IMR-90 (cell line): ENCODE measurements around the gene KCNQ2. TPM values are rescaled to one million over a fixed set of nuclear protein-coding genes. Genes with fewer than 3 reads are reported as not detected.

Experiments used
- ATAC-seq: fragments of 200-7000 bp; cut with Tn5 transposase; 2 replicates; pipeline ENCODE4 v1.9.1; 2020; ENCODE audit warnings: low read depth, mild to moderate bottlenecking, moderate library complexity
- BruUV-seq: library from RNA; stranded (reverse); fragments of 400-500 nt; replicated peaks from 2 replicates; lab custom pipeline; 2021; lab: Mats Ljungman, UMichigan
- CTCF ChIA-PET: fragments of 300-600 bp; formaldehyde crosslinking; extraction: SDS; loops from one replicate; lab custom pipeline; 2021; ENCODE audit warnings: antibody characterized with exemption; lab: Yijun Ruan, JAX
- POLR2A ChIA-PET: fragments of 300-600 bp; sonication (Branson Sonifier 250); formaldehyde crosslinking; loops from one replicate; lab custom pipeline; 2022; ENCODE audit warnings: antibody characterized with exemption; ENCODE audit not compliant: unreplicated experiment; lab: Charles Lee
- DNase-seq: peaks from one replicate; pipeline ENCODE4 v3.0.0; 2013
- H2AFZ ChIP-seq: replicated peaks from 2 replicates; pipeline ENCODE3; 2013; ENCODE audit warnings: low read length, mild to moderate bottlenecking; ENCODE audit not compliant: poor library complexity
- H2AK5ac ChIP-seq: 2 replicates; pipeline ENCODE4 v1.6.1; 2013; ENCODE audit warnings: low read depth, low read length, inconsistent platforms
- H2AK9ac ChIP-seq: replicated peaks from 2 replicates; pipeline ENCODE3; 2013; ENCODE audit warnings: mild to moderate bottlenecking, low read depth, low read length, moderate library complexity; ENCODE audit not compliant: poor library complexity
- H2BK120ac ChIP-seq: 2 replicates; pipeline ENCODE4 v1.6.1; 2013; ENCODE audit warnings: low read depth, low read length, inconsistent platforms
- H2BK15ac ChIP-seq: 3 replicates; pipeline ENCODE4 v1.6.1; 2013; ENCODE audit warnings: low read depth, low read length, inconsistent platforms
- H2BK20ac ChIP-seq: 2 replicates; pipeline ENCODE4 v1.6.1; 2013; ENCODE audit warnings: low read depth, mild to moderate bottlenecking, inconsistent platforms, low read length, moderate library complexity
- H2BK5ac ChIP-seq: 2 replicates; pipeline ENCODE4 v1.6.1; 2013; ENCODE audit warnings: mild to moderate bottlenecking, low read depth, low read length, inconsistent platforms; ENCODE audit not compliant: poor library complexity, severe bottlenecking
- H3K14ac ChIP-seq: replicated peaks from 2 replicates; pipeline ENCODE4 v1.6.1; 2013; ENCODE audit warnings: low read depth, low read length, inconsistent platforms
- H3K18ac ChIP-seq: 2 replicates; pipeline ENCODE4 v1.6.1; 2013; ENCODE audit warnings: low read depth, low read length, control low read depth
- H3K23ac ChIP-seq: 2 replicates; pipeline ENCODE4 v1.6.1; 2013; ENCODE audit warnings: low read depth, low read length, inconsistent platforms
- H3K27ac ChIP-seq: 2 replicates; pipeline ENCODE4 v1.5.1; 2013; ENCODE audit warnings: mild to moderate bottlenecking, control low read depth, low read length; ENCODE audit not compliant: insufficient read depth
- H3K27me3 ChIP-seq: 2 replicates; pipeline ENCODE4 v1.6.1; 2013; ENCODE audit warnings: low read length; ENCODE audit not compliant: control insufficient read depth, insufficient read depth
- H3K36me3 ChIP-seq: 2 replicates; pipeline ENCODE4 v1.6.1; 2013; ENCODE audit warnings: low read length, mixed read lengths; ENCODE audit not compliant: control insufficient read depth, insufficient read depth
- H3K4ac ChIP-seq: 2 replicates; pipeline ENCODE4 v1.6.1; 2013; ENCODE audit warnings: low read depth, low read length, inconsistent platforms
- H3K4me1 ChIP-seq: 2 replicates; pipeline ENCODE4 v1.6.1; 2013; ENCODE audit warnings: low read length, mixed read lengths; ENCODE audit not compliant: control insufficient read depth, insufficient read depth
- H3K4me2 ChIP-seq: 2 replicates; pipeline ENCODE4 v1.6.1; 2013; ENCODE audit warnings: low read depth, mild to moderate bottlenecking, control low read depth, low read length, moderate library complexity
- H3K4me3 ChIP-seq: 2 replicates; pipeline ENCODE4 v1.5.1; 2013; ENCODE audit warnings: low read depth, mild to moderate bottlenecking, control low read depth, low read length, moderate library complexity; ENCODE audit not compliant: insufficient read depth
- H3K56ac ChIP-seq: 2 replicates; pipeline ENCODE4 v1.6.1; 2013; ENCODE audit warnings: low read length, inconsistent platforms; ENCODE audit not compliant: insufficient read depth; ENCODE audit errors: extremely low read depth
- H3K79me1 ChIP-seq, 2 experiments: 2 replicates each; pipeline ENCODE4 v1.6.1; 2013; ENCODE audit warnings: low read length in 2 of 2, inconsistent platforms in 1 of 2, low read depth in 1 of 2
- H3K9ac ChIP-seq: 2 replicates; pipeline ENCODE4 v1.6.1; 2013; ENCODE audit warnings: low read depth, low read length, control low read depth
- H3K9me1 ChIP-seq: 2 replicates; pipeline ENCODE4 v1.6.1; 2013; ENCODE audit warnings: low read length, inconsistent platforms; ENCODE audit not compliant: insufficient read depth
- H3K9me3 ChIP-seq: 2 replicates; pipeline ENCODE4 v1.6.1; 2013; ENCODE audit warnings: low read length; ENCODE audit not compliant: control insufficient read depth, insufficient read depth
- H4K20me1 ChIP-seq: 2 replicates; pipeline ENCODE4 v1.6.1; 2013; ENCODE audit warnings: low read length, inconsistent platforms; ENCODE audit not compliant: insufficient read depth
- H4K5ac ChIP-seq: 2 replicates; pipeline ENCODE4 v1.6.1; 2013; ENCODE audit warnings: mild to moderate bottlenecking, low read depth, low read length, control low read depth
- H4K8ac ChIP-seq, 2 experiments: 2 replicates each; pipeline ENCODE4 v1.6.1; 2013; ENCODE audit warnings: low read depth in 2 of 2, low read length in 2 of 2, control low read depth in 1 of 2, inconsistent platforms in 1 of 2
- H4K91ac ChIP-seq: 2 replicates; pipeline ENCODE4 v1.6.1; 2013; ENCODE audit warnings: low read depth, low read length, inconsistent platforms; ENCODE audit not compliant: insufficient read depth
- BHLHE40 ChIP-seq: fragments of 150-350 bp; IDR thresholded peaks from 2 replicates; pipeline ENCODE4 v1.6.1; 2016; ENCODE audit warnings: mild to moderate bottlenecking, low read depth, low read length
- CEBPB ChIP-seq: IDR thresholded peaks from 2 replicates; pipeline ENCODE4 v1.6.1; 2012; ENCODE audit warnings: low read depth, low read length, improper control_type of control experiment
- CHD1 ChIP-seq: IDR thresholded peaks from 2 replicates; pipeline ENCODE4 v1.6.1; 2012; ENCODE audit warnings: low read depth, low read length, improper control_type of control experiment
- CTCF ChIP-seq: conservative IDR thresholded peaks from 2 replicates; pipeline ENCODE4 v1.5.1; 2012; ENCODE audit warnings: mild to moderate bottlenecking, low read depth, low read length, improper control_type of control experiment
- ELK1 ChIP-seq: fragments of 150-350 bp; IDR thresholded peaks from 2 replicates; pipeline ENCODE4 v1.6.1; 2016; ENCODE audit warnings: low read depth, mild to moderate bottlenecking, low read length, moderate library complexity, borderline replicate concordance
- MAFK ChIP-seq: IDR thresholded peaks from 2 replicates; pipeline ENCODE4 v1.6.1; 2012; ENCODE audit warnings: low read depth, low read length, improper control_type of control experiment
- MAZ ChIP-seq: IDR thresholded peaks from 2 replicates; pipeline ENCODE4 v1.6.1; 2012; ENCODE audit warnings: low read depth, mild to moderate bottlenecking, low read length, improper control_type of control experiment, moderate library complexity, borderline replicate concordance
- MXI1 ChIP-seq: IDR thresholded peaks from 2 replicates; pipeline ENCODE4 v1.6.1; 2012; ENCODE audit warnings: low read depth, mild to moderate bottlenecking, low read length, moderate library complexity, borderline replicate concordance
- NFE2L2 ChIP-seq: fragments of 150-350 bp; IDR thresholded peaks from 2 replicates; pipeline ENCODE4 v1.6.1; 2016; ENCODE audit warnings: low read depth, mild to moderate bottlenecking, low read length
- POLR2A ChIP-seq: IDR thresholded peaks from 2 replicates; pipeline ENCODE4 v1.6.1; 2012; ENCODE audit warnings: mild to moderate bottlenecking, low read depth, low read length
- RAD21 ChIP-seq: IDR thresholded peaks from 2 replicates; pipeline ENCODE4 v1.6.1; 2012; ENCODE audit warnings: low read length, improper control_type of control experiment
- RFX5 ChIP-seq: IDR thresholded peaks from 2 replicates; pipeline ENCODE4 v1.8.0; 2012; ENCODE audit warnings: low read depth, mild to moderate bottlenecking, low read length, moderate library complexity
- SMC3 ChIP-seq: fragments of 150-350 bp; IDR thresholded peaks from 2 replicates; pipeline ENCODE4 v1.6.1; 2016; ENCODE audit warnings: low read depth, mild to moderate bottlenecking, antibody characterized with exemption, low read length, moderate library complexity
- USF2 ChIP-seq: fragments of 150-350 bp; IDR thresholded peaks from 2 replicates; pipeline ENCODE4 v1.6.1; 2017; ENCODE audit warnings: mild to moderate bottlenecking, antibody characterized with exemption, low read length, low read depth
- WGBS, 2 experiments: methylation state at CpG; one replicate each; pipeline versions ENCODE4 v1.1.5 to v1.1.7; 2013; ENCODE audit warnings: missing lambda C conversion rate in 2 of 2; ENCODE audit not compliant: insufficient read length in 1 of 2; ENCODE audit errors: extremely low coverage in 2 of 2; 5-methylcytosine and 5-hydroxymethylcytosine counted together
- dilution Hi-C: fragments of 300-500 bp; cut with HindIII; formaldehyde crosslinking; loops from one replicate; pipeline ENCODE4 v1.14.3; 2018; ENCODE audit warnings: low sequenced_read_pairs; ENCODE audit not compliant: unreplicated experiment
- in situ Hi-C: fragments of 300-500 bp; cut with MboI; formaldehyde crosslinking; loops from 3 replicates; pipeline ENCODE4 v1.14.3; 2019; ENCODE audit warnings: low sequenced_read_pairs, inconsistent platforms, mixed read lengths
- intact Hi-C: fragments of 100-400 bp; cut with micrococcal nuclease; formaldehyde crosslinking; loops from 2 replicates; pipeline ENCODE4 v1.10.0; 2022
- polyA plus RNA-seq, 3 experiments: library from polyadenylated mRNA; depleted of rRNA; stranded (reverse); fragments of >200 nt; gene quantifications; 2 replicates each; pipeline ENCODE4 v1.2.3, GENCODE V29; 2012; ENCODE audit warnings: low replicate concordance in 1 of 3
- total RNA-seq: library from RNA; depleted of rRNA; stranded (reverse); fragments of >200 nt; gene quantifications from 2 replicates; pipeline ENCODE4 v1.2.3, GENCODE V29; 2012

KCNQ2 gene
- total and polyA plus RNA-seq, 2 of the 4 experiments (the other 2 are of a cell fraction), result 0.02 TPM; not detected in 1

- Histone ChIP-seq H4K91ac (no peak overlapping the region), H3K27me3 (peaks cover 21% of the 10 kb centered on the region), H3K79me1 (no peaks in the 10 kb centered on the region), H3K18ac (no peak overlapping the region), H3K14ac (no peak overlapping the region), H3K56ac (no peak overlapping the region), H2BK20ac (no peak overlapping the region), H4K5ac (no peak overlapping the region), H3K27ac (no peak overlapping the region), H2AFZ (peak overlapping the region; percentile 11), H3K36me3 (no peaks in the 10 kb centered on the region), H3K4me1 (no peaks in the 10 kb centered on the region), H3K4me3 (no peak overlapping the region), H3K9me1 (no peaks in the 10 kb centered on the region), H2BK15ac (no peak overlapping the region), H4K20me1 (no peaks in the 10 kb centered on the region), H3K9ac (no peak overlapping the region), H3K4ac (no peak overlapping the region), H3K9me3 (no peaks in the 10 kb centered on the region), H2BK5ac (no peak overlapping the region), H2BK120ac (no peak overlapping the region), H3K4me2 (no peak overlapping the region), H2AK5ac (no peak overlapping the region), H4K8ac (no peak overlapping the region), H3K23ac (no peak overlapping the region), H2AK9ac (no peak overlapping the region)
- dilution Hi-C loops (no loop called here), in situ Hi-C loops (no loop called here), intact Hi-C loops (no loop called here)
- ATAC-seq (no peak), DNase-seq (no peak)
- POLR2A ChIA-PET, result no interaction called here
- WGBS, 2 experiments, result 80% methylated on average over 18 of the region's 21 CpGs; no CpG with 5 or more reads in 1 of the 2 experiments
- CTCF ChIA-PET, result no interaction called here
- BruUV-seq, result no TSS peak
- TF ChIP-seq CTCF (no peak), ELK1 (no peak), CHD1 (no peak), NFE2L2 (no peak), RAD21 (no peak), MAFK (no peak), USF2 (no peak), POLR2A (no peak), SMC3 (no peak), CEBPB (no peak), MAZ (no peak), MXI1 (no peak), BHLHE40 (no peak), RFX5 (no peak)
These were observed 63.2 kb downstream of the KCNQ2 start for GRCh38 chr20:63409066-63409833.
